Measurements from ENCODE around the gene SLC23A1.
"Not testable (repeated sequence)": the region's sequence is repeated elsewhere in the genome, so short reads cannot be mapped to it uniquely, and the experiment has no call there.

SLC23A1 gene

DNA sequence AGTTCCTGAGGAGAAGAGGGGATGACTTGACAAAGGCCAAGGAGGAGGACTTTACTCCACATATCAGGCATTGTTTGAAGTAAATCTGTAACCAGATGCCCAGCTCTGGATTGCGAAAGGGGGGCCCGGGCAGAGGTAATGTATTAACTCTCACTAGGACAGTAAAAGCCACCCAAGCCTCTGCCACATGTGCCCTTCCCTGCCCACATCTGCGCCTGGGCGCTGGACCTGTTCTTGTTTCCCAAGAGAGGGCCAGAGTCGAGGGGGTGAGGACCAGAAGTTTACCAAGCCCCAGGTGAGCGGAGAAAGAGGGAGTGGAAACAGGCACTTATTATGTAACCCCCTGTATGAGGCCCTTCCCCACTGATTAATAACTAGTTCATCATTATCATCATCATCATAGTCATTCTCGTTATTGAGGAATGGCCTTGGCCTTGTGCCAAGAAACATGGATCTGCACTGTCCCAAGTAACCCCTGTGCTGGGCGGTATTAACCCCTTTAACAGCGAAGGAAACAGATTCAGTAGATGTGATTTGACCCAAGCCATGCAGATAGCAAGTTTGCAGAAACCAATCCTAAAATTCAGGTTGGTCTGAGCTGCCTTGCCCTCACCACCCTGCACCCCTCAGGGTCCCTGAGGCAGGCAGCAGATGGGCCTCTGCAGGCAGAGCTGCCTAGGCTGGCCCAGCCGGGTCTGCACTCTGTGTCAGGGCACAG lies at the start of gene SLC23A1:
TSS of gene SLC23A1 (minus strand) at position 23 of the 718 bp plus-strand sequence. CDS start 44 bp downstream, outside the sequence.
- DNase-seq = no peak

DNA sequence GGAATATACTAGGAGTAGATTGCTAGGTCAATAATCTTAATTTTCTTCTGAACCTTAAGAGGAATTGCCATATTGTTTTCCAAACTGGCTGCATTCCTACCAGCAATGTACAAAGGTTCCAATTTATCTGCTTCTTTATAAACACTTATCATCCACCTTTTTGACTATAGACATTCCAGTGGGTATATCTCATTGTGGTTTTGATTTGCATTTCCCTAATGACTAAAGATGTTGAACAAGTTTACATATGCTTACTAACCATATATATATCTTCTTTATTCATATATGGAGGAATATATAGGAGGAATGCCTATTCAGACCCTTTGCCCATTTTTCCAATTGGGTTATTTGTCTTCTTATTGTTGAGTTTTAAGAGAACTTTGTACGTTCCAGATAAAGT lies 48.6 kb upstream of the SLC23A1 start:
- DNase-seq = no peak

DNA sequence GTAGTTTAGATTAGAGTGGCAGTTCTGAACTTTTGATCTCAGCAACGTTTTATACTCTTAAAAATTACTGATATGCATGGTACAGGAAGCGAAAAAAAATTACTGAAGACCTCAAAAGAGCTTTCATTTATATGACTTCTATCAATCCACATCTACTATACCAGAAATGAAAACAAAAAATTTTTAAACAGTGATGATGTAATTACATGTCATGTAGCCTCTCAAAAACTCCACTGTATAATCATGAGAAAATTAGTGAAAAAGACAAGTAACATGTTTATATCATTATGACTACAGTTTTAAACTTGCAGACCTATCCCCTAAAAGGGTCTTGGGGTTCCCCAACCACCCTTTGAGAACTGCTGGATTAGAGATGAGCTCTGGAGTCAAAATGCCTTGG lies 46.9 kb upstream of the SLC23A1 start:
- no peak for DNase-seq

DNA sequence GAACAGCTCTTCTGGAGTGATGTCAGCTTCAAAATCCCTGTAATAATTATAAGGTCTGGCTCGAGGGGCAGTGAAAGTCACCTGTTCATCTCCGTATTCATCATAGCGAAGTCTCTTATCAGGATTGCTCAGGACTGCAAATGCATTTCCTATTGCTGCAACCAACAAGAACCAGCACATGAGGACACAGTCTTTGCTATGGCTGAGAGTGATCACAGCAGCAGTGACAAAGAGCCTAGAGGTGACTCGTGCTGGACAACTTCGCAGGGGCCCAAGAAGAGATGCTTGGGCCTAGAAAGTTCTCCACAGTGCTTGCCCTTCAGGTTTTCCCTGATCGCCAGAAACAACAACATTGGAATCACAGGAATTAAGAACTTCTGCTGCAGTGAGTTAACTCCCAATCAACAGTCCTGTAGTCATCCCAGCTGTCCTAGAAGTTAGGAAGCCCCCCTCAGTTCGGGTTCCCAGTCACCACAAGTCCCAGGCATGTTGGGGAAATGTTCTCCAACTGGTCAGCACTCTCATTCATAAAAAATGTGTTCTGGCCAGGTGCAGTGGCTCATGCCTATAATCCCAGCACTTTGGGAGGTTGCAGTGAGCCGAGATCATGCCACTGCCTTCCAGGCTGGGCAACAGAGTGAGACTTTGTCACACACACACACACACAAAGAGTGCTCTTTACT lies 43.2 kb upstream of the SLC23A1 start:
- no peak for DNase-seq

DNA sequence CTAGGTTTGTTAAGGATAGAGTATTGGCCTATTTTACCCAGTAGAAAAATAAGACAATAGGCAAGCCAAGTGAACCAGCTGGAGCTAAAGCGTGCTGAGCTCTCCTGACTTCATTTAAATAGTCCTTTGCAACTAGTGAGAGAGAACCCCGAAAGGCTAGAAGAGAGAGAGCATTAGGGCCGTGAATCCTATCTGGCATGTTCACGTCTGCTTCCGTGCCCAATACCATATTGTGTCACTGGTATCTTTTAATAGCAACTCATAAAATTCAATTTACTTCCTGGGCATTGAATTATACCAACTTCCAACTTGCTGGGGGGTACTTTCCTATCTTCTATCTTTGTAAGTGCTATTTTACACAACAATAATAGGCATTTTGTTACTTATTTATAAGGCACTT lies 42.4 kb upstream of the SLC23A1 start:
- DNase-seq = no peak

DNA sequence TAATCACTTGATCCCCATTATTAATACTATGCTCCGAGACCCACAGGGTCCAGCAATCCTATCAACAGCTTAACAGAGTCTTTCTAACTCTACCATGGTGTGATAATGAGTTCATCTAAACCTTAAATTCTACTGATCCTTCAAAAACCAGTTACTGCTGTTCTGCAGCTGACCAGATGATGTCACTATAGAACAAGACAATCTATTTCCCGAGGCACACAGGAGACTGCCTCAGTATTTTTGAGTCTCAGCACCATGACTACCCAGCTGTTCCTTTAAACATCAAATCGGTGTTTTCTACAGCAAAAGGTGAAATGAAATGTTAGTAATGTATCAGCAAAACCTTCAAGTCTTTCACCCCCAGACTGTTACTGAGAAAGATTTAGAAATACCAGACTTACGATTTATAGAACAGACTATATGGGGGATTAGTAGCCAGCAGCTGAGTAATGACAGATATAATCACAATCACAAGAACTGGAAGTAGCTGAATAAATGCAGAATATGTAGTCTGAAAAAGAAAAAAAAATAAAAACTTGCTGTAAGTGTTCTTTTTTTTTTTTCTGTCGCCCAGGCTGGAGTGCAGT lies 39.3 kb upstream of the SLC23A1 start:
- DNase-seq = peak; percentile 59

DNA sequence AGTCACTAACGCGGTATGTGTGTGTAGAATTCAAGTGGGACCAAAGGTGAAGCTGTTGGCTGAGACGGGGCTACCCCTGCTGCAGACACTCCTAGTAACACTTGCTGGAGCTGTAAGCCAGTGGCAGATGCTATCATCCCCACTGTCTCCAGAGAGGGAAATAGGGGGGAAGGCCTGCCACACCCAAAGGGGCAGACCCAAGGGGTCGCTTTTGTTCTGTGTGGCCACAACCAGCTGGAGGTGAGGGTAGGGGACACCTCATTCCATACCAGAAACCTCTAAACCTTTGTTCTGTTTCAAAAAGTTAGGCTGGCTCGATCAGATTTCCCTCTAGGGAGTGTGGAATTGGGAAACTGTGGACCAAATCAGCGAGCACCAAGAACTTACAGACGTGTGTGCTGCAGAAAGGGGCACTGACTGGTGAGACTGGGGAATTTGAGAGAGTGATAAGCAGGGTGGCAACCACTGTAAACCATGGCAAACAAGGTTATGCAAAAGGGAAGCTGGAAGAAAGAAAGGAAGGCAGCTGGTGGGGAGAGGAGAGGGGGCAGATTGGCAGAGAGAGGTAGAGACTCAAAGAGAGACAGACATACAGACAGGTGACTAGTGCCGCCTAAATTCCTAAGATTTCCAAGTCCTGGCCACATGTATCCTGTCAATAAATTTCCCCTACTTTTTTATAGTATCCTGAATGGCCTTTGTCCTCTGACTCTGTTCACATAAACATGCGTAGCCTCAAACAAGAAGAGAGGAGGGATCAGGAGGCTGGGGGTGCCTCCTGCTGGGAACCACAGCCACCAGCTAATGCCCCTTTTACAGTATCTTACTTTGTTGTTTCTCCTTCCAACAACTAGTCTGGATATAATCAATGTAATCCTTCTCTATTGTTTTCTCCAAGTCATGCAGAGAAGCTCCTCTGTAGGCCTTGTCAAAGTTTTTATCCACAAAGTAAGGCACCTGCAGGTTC lies 36.4 kb upstream of the SLC23A1 start:
- no peak for DNase-seq

DNA sequence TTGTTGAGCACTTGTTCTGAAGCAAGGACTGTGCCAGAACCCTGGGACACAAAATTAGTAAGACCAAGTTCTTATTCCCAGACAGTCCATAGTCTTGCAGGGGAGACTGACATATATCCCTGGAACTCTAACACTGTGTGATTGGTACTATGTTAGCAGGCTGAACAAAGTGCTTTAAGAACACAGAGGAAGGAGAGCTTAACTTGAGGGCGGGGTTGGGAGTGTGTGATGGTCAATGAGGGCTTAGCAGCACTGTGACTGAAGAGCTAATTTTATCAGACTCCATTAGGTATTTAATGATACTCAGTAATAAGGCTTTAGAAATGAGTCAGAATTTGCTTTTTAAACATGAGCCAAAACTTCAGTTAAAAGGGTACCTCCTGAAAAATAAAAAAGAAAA lies 35.7 kb upstream of the SLC23A1 start:
- no peak for DNase-seq

DNA sequence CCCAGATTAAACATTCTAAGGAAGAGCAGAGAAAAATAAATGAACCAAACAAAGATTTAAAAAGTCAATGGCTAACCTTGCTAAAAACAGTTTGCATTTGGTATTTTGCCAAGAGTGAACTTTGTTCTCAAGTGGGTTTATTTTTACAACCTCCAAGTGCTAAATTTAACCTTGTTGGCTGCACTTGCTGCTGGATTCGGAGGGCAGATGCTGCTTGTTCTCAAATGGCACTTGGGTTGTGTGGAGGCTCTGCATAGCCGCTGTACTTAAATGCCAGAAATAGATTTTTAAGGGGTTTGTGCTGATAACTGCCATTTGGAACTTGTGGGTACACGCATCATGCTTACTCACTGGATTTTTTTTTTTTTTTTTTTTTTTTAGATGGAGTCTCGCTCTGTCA lies 34.1 kb upstream of the SLC23A1 start:
- no peak for DNase-seq

DNA sequence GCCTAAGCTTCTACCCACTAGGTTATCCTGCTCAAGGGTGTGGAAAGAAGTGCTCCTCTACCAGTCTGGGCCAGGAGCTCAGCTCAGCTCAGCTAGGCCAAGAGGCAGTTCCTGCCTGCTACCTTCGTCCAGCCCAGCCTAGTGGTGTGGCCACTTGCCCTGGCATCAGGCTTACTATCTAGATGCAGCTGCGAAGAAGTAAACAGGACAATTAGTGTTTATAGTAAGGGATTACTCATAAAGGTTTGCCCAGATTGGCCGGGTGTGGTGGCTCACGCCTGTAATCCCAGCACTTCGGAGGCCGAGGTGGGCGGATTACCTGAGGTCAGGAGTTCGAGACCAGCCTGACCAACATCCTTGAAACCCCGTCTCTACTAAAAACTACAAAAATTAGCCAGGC lies 33.6 kb upstream of the SLC23A1 start:
- no peak for DNase-seq

DNA sequence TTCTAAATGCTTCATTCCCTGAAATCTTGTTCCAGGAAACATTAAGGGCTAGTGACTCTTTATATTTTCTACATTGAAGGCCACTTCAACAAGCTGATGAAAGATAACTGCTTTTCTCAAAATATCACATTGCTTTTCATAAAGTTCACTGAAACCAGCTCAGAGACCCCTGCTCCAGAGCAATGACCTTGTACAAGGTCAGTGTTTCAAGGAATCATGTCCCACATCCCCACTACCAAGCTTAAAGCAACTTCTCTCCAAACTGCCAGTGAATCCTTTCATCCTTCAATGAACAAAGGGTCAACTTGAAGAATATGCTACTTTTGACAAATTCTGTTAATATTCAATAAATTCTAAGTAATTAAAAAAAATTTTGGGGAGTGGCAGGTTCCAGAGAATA lies 32.8 kb upstream of the SLC23A1 start:
- no peak for DNase-seq

DNA sequence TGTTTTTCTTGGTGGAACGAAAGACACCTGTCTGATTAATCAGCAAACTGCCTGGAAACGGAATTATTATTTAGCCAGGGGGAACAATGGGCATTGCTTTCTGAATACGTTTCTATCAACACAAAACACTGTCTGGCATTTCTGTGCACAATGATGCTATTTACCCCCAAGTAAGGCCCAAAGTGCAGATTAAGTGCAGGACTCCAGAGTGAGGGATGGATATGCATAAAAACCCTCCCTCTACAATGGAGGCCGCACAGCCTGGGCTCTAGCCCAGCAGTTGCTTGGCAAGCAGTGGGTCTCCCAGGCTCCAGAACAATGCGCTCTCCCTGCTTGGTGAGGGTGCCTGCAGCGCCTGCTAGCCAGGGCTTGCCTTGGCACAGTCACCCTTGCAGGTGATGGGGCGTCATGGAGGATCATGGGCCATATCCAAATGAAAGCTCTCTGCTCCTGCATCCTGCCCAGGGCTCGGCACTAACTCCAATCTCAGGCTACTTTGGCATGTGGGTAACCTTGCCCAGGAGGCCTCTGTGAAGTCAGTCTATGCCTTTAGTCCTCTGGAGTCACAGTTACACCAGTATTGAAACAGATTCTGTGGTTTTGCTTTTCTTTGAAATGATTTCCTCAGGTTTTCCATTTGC lies 32.2 kb upstream of the SLC23A1 start:
- peak; percentile 60 for DNase-seq

DNA sequence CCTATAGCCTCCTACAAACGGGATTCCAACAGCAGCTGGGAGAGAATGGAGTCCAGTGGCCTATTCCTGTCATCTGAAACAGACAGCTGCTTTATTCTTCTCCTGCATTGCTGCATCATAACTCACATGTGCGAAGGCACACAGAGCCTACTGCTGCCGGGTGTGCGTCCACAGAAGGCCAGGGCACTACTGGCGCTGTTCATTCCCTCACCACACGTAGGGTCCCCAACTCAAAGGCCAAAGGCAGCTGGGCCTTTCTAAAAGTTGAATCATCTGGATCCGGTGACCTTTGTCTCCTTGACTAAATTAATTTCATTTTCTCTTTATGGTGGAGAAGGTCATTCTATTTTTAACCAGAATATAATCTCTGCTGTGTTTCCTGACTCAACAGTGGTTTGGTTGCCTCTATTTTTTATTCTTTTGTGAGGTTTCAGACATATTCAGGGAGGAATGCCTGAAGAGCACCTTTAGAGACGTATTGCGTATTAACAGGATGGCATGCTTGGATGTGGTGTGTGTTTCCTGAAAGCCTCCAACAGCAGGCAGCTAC lies 31.6 kb upstream of the SLC23A1 start:
- DNase-seq = peak; percentile 40

DNA sequence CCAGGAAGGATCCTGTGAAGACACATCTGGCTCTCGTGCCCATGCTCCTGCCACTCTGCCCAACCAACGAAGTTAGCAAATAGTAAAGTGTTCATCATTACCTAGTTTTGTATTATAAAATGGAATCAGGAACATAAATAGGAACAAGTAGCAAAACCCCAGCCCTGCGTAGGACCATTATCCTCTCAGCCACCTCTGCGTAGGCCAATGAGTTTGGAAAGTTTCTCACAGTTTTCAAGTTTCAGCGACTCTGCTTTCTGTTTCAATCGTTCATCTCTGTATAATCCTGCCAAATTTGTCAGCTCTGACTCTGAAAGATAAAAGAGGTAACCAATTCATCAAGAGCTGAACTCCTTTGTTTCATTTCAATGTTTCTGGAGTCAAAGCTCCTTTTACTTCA lies 30.9 kb upstream of the SLC23A1 start:
- no peak for DNase-seq

DNA sequence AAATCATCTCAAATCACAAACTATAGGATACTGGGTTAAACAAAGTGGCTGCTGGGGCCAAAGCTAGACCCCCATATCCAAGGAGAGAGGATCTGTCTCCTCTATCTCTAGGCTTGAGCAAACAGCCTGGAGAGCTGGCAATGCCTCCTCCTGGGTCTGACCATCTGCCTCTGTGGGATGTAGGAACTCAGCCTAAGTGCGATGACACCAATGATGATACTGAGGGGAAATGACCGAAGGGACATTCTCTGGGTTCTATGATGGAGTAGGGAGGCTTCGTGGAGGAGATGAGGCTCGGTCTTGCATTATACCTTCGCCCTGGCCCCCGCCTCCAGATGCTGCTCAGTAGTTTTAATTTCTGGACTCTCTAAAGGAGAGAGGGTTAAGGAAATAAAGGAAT lies 30.1 kb upstream of the SLC23A1 start:
- DNase-seq = no peak

DNA sequence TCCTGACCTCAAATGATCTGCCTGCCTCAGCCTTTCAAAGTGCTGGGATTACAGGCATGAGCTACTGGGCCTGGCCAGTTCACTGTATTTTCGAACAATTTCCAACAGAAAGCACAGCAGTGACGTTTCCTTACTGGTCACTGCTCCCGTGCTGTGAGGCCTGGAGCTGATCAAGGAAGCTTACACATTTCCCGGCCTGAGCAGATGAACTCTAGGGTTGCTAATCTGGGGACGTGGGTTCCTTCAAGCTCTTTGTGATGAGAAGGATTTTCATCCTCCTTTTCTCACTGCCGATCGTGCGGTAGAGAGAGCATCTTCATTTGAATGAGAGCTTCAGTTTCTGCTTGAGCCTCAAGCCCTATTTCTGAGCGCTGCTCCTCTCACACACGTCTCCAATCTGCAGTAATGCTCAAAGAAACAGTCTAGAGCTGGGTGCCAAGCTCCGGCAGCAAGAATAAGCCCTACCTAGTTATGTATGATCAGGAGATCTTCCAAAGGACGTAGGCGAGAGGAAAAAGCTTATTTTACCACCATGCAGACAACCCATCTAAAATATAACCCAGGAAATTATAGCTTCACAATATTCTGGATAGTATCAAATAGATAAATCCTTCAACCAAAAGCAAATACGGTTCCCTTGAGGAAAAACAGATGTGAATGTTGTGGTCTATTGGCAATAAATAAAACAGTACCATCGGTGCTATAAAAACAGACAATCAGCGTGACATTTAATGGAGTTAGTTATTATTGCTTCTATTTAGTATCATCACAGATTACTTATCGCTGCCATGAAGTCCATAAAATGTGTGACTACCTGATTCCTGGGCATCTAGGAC lies 28.1 kb upstream of the SLC23A1 start:
- peak; percentile 18 for DNase-seq

DNA sequence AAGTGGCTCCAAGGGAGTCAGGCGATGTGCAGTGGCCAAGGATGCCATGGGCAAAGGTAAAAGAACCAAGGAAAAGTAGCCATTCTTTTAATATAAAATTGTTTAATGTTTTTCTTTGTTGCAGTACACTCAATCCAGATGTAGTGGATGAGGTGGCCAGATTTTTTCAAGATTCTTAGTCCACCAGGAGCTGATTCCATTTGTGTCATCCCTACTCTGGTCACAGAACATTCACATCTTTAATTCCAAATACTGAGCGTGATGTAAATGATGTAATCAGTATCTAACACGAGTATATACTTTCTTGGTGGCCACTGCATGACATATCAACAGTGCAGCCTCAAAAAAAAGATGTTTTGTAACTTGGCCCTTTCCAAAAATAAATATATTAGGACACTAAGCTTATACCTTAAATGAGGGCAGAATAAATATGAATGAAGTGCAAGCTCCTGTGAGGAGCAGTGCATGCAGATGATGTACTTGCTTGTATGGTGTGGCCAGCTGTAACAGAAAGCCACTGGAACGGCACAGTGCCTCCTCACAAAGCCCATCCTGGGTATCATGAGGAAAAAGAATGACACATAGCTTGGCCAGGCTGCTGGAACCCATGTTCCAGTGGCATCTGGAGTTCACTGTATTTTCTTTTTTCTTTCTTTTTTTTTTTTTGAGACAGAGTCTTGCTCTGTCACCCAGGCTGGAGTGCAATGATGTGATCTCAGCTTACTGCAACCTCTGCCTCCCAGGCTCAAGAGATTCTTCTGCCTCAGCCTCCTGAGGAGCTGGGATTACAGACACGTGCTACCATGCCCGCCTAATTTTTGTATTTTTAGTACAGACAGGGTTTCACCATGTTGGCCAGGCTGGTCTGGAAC lies 27.3 kb upstream of the SLC23A1 start:
- no peak for DNase-seq

DNA sequence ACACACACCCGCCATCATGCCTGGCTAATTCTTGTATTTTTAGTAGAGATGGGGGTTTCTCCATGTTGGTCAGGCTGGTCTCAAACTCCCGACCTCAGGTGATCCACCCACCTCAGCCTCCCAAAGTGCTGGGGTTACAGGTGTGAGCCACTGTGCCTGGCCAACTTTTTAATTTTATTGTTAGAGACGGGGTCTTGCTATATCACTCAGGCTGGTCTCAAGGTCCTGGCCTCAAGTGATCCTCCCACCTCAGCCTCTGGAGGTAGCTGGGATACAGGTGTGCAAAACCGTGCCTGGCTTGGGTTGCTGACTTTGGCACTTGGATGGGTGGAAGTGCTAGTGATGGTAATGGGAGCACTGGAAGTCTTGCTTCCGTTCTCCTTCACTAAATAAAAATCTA lies 26.0 kb upstream of the SLC23A1 start:
- not testable (repeated sequence) for DNase-seq

DNA sequence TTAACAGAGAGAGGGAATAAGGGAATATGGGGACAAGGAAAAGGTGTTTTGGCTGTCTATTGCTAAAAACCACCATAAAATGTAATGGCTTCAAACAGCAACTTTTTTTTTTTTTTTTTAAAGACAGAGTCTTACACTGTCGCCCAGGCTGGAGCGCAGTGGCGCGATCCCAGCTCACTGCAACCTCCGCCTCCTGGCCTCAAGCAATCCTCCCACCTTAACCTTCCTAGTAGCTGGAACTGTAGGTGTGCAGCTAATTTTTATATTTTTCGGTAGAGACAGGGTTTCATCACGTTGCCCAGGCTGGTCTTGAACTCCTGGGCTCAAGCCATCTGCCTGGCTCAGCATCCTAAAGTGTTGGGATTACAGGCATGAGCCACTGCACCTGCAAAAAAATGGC lies 25.1 kb upstream of the SLC23A1 start:
- no peak for DNase-seq

DNA sequence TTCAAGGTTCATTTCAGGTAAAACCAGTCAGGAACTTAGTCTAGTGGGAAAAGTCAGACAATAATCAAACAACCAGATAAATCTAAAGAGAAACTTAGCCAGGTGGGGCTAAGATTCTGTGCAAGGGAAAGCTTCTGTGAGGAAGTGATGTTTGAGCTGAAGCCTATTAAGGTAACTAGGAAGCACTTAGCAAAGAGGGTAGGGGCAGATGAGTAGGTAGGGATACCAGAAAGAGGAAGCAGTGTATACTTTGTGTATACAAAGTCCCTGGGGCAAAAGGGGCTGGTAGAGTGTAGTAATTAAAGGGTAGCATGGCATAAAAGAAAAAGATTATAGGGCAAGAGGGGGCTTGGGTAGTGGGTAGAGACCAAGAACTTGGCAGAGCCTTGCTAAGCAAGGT lies 24.4 kb upstream of the SLC23A1 start:
- DNase-seq = no peak
